Measurements from ENCODE around the gene TMEM203. TPM values are rescaled to one million over a fixed set of nuclear protein-coding genes. Genes with fewer than 3 reads are reported as not detected.

TMEM203 gene
- total and polyA plus RNA-seq, 4 donors: 19.9 to 27.5 (median 21.5) TPM

DNA sequence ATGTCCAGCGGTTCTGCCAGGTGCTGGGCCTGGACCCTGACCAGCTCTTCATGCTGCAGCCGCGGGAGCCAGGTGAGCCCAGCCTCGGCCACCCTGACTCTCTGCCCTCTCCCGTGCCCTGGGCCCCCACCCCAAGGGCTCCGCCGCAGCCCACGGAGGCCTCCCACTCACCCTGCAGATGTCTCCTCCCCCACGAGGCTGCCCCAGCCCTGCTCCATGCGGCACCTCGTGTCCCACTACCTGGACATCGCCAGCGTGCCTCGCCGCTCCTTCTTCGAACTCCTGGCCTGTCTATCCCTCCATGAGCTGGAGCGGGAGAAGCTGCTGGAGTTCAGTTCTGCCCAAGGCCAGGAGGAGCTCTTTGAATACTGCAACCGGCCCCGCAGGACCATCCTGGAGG lies 9.2 kb upstream of the TMEM203 start:
- H3K27ac ChIP-seq (ENCODE audit: low read depth in 1 of 2, low read length in 2 of 2): no peak overlapping the region
- peaks cover 0 to 12% (median 4%) of the 10 kb centered on the region in 4 donors for H3K4me1 ChIP-seq (ENCODE audit: control insufficient read depth in 4 of 4, insufficient read depth in 4 of 4, low read length in 3 of 4)
- no peak overlapping the region for H3K9ac ChIP-seq (ENCODE audit: low read depth in 1 of 2, low read length in 2 of 2)
- DNase-seq (ENCODE audit: low spot score): no peak
- H3K27me3 ChIP-seq (ENCODE audit: control insufficient read depth in 4 of 4, insufficient read depth in 4 of 4, low read length in 3 of 4): no peaks in the 10 kb centered on the region
- H3K9me3 ChIP-seq (ENCODE audit: control insufficient read depth in 4 of 4, low read length in 3 of 4): no peaks in the 10 kb centered on the region
- peaks cover 0 to 5% (median under 1%) of the 10 kb centered on the region in 4 donors for H3K36me3 ChIP-seq (ENCODE audit: control insufficient read depth in 4 of 4, insufficient read depth in 3 of 4, low read depth in 1 of 4, low read length in 3 of 4)
- TF ChIP-seq SP1 (IDR thresholded peaks at IDR 0.05) (no peak), EGR1 (IDR thresholded peaks at IDR 0.05; ENCODE audit: low read depth in 2 of 2) (no peak), JUND (IDR thresholded peaks at IDR 0.05) (no peak), HNF4G (IDR thresholded peaks at IDR 0.05) (no peak), RAD21 (IDR thresholded peaks at IDR 0.05) (no peak), GABPA (IDR thresholded peaks at IDR 0.05 in 1 of 2, conservative IDR thresholded peaks at IDR 0.05 in 1 of 2) (no peak), REST (IDR thresholded peaks at IDR 0.05) (no peak), FOXA1 (IDR thresholded peaks at IDR 0.05) (no peak), TAF1 (conservative IDR thresholded peaks at IDR 0.05) (no peak), NR2F2 (IDR thresholded peaks at IDR 0.05) (no peak), HNF4A (conservative IDR thresholded peaks at IDR 0.05) (no peak), RXRA (IDR thresholded peaks at IDR 0.05) (no peak), FOXA2 (IDR thresholded peaks at IDR 0.05) (no peak), CTCF (IDR thresholded peaks at IDR 0.05; ENCODE audit: low read depth, low read length, missing input control) (no peak)
- TF ChIP-seq, protein P1, sequence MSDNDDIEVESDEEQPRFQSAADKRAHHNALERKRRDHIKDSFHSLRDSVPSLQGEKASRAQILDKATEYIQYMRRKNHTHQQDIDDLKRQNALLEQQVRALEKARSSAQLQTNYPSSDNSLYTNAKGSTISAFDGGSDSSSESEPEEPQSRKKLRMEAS (IDR thresholded peaks at IDR 0.05): no peak
- TF ChIP-seq, protein P2, sequence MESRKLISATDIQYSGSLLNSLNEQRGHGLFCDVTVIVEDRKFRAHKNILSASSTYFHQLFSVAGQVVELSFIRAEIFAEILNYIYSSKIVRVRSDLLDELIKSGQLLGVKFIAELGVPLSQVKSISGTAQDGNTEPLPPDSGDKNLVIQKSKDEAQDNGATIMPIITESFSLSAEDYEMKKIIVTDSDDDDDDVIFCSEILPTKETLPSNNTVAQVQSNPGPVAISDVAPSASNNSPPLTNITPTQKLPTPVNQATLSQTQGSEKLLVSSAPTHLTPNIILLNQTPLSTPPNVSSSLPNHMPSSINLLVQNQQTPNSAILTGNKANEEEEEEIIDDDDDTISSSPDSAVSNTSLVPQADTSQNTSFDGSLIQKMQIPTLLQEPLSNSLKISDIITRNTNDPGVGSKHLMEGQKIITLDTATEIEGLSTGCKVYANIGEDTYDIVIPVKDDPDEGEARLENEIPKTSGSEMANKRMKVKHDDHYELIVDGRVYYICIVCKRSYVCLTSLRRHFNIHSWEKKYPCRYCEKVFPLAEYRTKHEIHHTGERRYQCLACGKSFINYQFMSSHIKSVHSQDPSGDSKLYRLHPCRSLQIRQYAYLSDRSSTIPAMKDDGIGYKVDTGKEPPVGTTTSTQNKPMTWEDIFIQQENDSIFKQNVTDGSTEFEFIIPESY (IDR thresholded peaks at IDR 0.05): no peak
- TF ChIP-seq, protein P3, sequence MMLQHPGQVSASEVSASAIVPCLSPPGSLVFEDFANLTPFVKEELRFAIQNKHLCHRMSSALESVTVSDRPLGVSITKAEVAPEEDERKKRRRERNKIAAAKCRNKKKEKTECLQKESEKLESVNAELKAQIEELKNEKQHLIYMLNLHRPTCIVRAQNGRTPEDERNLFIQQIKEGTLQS (IDR thresholded peaks at IDR 0.05): no peak
- no peak overlapping the region for H3K4me3 ChIP-seq (ENCODE audit: low read depth in 1 of 3, low read length in 3 of 3)
- 95% methylated on average over 19 of the region's 19 CpGs for WGBS
